Coronary artery (tissue), 2 donors: ENCODE data around the gene AFP.

Source experiments
- DNase-seq: peaks from one replicate; pipeline ENCODE4 v3.0.0-alpha.2; 2017; ENCODE audit warnings: low spot score
- H3K27ac ChIP-seq, 2 donors: fragments of 200-600 bp; sonication (generic); one replicate each; pipeline ENCODE4 v1.5.1; 2016 to 2019
- H3K4me3 ChIP-seq: fragments of 200-600 bp; sonication (generic); 2 replicates; pipeline ENCODE4 v1.5.1; 2016; ENCODE audit warnings: mild to moderate bottlenecking, moderate library complexity
- TF ChIP-seq, protein P1 (sequence below): fragments of 200-600 bp; sonication (generic); IDR thresholded peaks from one replicate; pipeline ENCODE4 v1.5.1; 2019; ENCODE audit warnings: antibody characterized with exemption

Gene AFP

DNA sequence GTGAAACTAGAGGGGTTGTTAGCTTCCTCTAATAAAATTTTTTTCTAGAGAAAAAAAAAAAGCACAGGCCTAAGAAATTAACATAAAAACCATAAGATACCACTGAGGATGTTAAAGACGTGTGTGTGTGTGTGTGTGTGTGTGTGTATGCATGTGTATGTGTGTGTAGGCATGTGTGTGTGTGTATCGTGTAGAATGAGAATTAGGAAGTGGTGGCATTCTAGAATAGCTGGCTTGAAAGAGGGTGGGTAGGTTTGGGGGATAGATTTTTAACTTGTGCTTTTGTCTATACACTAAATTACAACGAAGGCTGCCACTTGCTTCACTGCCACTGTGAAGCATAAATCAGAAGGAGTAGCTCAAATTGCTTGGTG is 23.0 kb downstream of the AFP start:
- TF ChIP-seq, protein P1, sequence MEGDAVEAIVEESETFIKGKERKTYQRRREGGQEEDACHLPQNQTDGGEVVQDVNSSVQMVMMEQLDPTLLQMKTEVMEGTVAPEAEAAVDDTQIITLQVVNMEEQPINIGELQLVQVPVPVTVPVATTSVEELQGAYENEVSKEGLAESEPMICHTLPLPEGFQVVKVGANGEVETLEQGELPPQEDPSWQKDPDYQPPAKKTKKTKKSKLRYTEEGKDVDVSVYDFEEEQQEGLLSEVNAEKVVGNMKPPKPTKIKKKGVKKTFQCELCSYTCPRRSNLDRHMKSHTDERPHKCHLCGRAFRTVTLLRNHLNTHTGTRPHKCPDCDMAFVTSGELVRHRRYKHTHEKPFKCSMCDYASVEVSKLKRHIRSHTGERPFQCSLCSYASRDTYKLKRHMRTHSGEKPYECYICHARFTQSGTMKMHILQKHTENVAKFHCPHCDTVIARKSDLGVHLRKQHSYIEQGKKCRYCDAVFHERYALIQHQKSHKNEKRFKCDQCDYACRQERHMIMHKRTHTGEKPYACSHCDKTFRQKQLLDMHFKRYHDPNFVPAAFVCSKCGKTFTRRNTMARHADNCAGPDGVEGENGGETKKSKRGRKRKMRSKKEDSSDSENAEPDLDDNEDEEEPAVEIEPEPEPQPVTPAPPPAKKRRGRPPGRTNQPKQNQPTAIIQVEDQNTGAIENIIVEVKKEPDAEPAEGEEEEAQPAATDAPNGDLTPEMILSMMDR: no peak
- DNase-seq: no peak
- no peak overlapping the region for H3K27ac ChIP-seq
- H3K4me3 ChIP-seq: no peak overlapping the region

DNA sequence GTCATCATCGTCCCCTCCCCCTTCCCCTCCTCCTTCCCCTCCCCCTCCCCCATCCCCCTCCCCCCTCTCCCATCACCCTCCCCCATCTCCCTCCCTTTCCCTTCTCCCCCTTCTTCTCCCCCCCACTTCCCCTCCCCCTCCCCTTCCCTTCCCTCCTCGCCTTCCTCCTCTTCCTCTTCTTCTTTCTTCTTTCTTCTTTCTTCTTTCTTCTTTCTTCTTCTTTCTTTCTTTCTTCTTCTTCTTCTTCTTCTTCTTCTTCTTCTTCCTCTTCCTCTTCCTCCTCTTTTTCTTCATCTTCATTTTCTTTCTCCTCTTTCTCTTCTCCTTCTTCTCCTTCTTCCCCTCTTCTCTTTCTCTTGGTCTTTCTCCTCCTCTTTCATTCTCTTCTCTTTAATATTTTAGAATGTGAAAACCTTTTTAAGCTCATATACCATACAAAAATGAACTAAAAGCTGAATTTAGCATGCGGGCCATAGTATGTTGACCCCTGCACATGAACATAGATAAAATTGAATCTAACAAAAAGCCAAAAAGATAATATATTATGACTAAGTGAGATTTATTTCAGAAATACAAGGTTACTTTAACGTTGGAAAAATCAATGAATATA is 25.0 kb downstream of the AFP start:
- TF ChIP-seq, protein P1: no peak
- Histone ChIP-seq H3K4me3 (no peak overlapping the region), H3K27ac (no peak overlapping the region)
- DNase-seq: no peak

DNA sequence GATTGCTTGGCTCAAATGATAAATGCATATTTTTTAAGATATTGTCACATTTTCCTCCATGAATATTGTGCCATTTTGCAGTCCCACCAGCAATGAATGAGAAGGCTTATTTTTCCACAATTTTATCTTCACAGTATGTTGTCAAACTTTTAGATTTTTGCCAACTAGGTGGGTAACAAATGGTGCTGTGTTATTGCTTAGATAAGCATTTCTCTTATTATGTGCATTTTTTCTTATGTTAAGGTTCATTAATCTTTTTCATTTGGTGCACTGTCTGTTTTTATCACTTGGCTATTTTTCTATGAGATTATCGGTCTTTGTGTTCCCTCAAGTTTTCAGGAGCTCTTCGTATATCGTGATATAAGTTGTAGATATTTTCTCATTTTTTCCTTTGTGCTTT is 32.1 kb downstream of the AFP start:
- Histone ChIP-seq H3K4me3 (no peak overlapping the region), H3K27ac (no peak overlapping the region)
- TF ChIP-seq, protein P1: no peak
- DNase-seq: no peak

DNA sequence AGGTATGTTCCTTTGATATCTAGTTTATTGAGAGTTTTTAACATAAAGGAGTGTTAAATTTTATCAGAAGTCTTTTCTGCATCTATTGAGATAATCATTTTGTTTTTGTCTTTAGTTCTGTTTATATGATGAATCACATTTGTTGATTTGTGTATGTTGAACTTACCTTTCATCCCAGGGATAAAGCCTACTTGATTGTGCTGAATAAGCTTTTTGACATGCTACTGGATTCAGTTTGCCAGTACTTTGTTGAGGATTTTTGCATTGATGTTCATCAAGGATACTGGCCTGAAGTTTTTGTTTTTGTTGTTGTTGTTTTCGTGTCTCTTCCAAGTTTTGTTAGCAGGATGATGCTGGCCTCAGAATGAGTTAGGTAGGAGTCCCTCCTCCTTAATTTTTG is 34.7 kb downstream of the AFP start:
- Histone ChIP-seq H3K4me3 (no peak overlapping the region), H3K27ac (no peak overlapping the region)
- DNase-seq: no peak
- TF ChIP-seq, protein P1: no peak

DNA sequence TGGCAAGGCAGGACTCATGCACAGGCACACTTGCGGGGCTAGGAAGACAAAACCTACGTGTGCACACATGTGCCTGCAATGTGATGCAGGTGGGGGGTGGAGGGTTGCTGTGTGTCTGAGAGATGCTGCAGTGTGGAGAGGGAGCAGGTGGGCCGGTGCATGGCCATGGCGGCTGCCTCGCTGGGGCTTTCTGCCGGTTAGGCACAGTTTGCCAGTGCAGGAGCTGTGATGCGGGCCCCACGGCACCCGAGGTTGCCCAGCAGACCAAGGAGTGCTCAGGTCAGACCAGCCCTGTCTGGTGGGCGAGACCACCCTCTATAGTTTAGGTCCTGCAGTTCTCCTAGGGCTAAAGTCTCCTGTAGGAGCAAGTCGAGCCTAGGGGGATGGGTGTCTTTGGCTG is 41.2 kb downstream of the AFP start:
- Histone ChIP-seq H3K27ac (no peak overlapping the region), H3K4me3 (no peak overlapping the region)
- DNase-seq: no peak
- TF ChIP-seq, protein P1: no peak

DNA sequence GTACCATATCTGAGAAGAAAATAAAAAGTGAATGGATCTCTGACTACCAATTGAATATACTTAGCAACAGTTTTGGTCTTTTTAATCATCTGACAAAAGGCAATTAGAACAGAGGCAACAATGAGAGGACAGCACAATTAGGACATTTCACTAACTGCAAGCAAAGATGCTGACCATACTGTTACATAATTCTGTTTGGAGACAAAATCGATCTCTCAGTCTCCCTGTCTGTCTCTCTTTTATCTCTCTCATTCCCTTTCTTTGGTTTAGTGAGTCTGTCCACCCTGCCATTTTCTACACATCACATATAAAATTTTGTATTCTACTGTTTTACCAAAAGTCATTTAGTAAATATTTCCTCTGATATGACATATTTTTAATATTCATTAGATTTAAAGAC is 43.3 kb downstream of the AFP start:
- TF ChIP-seq, protein P1: no peak
- DNase-seq: no peak
- Histone ChIP-seq H3K4me3 (no peak overlapping the region), H3K27ac (no peak overlapping the region)

DNA sequence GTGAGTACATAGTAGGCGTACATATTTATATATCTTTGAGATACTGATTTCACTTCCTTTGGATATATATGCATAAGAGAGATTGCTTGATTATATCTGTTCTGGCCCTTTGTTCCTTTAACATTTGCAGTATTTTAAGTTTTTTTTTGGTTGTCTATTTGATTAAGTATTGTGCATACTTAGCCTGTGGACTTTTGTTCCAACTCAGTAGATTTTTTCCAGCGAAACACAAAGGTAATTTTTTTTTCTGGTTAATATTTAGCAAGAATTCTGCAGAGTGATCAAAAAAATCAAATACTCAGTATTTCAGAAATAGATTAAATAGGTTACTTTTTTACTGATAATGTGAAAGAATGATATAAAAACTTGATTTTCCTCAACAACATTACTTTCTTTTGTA is 45.3 kb downstream of the AFP start, which contains the start of gene AFM:
AFM (plus strand) TSS at position 388 of the 400 bp plus-strand sequence. CDS start 31 bp downstream, outside the sequence.
- DNase-seq: no peak
- H3K27ac ChIP-seq: no peak within 1 kb of the TSS
- TF ChIP-seq, protein P1: no peak

More for the DNA sequence above, 45.3 kb downstream of the AFP start, which contains the start of gene AFM:
- no peak within 1 kb of the TSS for H3K4me3 ChIP-seq
